HG02870 (cell line): ENCODE measurements around the gene LAPTM4A.

Source experiments
- ATAC-seq: cut with Tn5 transposase; IDR thresholded peaks from one replicate; pipeline ENCODE4 v1.9.1; 2021; ENCODE audit warnings: mild to moderate bottlenecking, moderate library complexity; ENCODE audit not compliant: unreplicated experiment

The LAPTM4A gene

DNA sequence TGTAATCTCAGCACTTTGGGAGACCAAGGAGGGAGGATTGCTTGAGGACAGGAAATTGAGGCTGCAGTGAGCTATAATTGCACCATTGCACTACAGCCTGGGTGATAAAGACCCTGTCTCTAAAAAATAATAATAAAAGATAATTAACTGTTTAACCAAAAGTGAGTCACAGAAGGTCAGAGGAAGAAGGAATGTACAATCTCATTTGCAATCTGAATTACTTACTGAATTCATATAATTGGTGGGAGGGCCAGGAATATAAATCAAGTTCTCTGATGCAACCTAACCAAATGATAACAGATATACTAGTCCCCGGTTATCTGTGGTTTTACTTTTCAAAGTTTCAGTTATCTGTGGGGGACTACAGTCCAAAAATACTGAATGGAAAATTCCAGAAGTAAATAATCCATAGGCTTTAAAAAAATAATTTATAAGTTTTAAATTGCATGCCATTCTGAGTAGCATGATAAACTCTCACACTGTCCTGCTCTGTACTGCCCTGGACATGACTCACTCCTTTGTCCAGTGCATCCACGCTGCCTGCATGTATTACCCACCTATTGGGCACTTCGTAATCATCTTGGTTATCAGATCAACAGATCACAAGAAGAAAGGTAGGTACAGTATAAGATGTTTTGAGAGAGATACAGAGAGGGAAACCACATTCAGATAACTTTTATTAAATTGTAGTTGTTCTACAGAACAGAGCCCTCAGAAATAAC, 26.2 kb downstream of the LAPTM4A start:
- ATAC-seq = no peak

DNA sequence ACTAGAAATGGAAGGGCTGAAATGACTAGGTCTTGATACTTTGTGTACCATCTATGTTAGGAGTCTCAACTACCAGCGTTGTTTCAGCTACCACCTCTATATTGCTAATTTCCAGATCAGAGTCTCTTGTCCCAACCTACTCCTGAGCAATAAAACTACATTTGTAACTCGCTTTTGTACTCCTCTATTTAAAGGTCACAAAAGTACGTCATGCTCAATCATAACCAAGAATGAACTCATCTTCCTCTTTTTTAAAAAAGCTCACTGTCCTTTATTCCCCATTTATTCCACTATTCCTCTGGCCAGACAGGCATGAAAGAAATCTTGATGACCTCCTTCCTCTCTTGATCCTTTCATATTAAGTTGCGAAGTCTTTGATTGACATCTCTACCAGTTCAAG, 27.7 kb downstream of the LAPTM4A start:
- ATAC-seq = no peak

GRCh38 chr2:20021405-20022009, 29.9 kb downstream of the LAPTM4A start:
- no peak for ATAC-seq

DNA sequence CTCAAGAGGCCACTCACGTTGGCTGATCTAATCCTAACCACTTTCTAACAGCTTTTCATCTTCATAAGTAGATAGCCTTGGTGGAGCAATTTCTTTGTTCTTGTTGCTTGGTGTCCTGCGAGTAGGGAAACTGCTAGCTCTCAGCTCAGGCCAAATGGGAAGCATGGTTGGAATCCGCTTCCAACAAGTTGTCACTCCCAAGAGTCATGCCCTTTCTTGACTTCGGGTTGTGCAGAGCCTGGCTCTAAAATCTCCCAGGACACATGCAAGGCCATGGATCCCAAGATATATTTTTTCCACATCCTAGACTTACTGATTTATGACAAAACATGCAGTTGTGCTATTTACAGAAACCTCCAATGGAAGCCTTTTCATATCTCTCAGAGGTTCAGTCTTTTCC, 31.7 kb downstream of the LAPTM4A start:
- no peak for ATAC-seq

- ATAC-seq = no peak
These were observed 32.8 kb downstream of the LAPTM4A start for GRCh38 chr2:20018601-20019152.

- ATAC-seq = no peak
These were observed 35.1 kb downstream of the LAPTM4A start for GRCh38 chr2:20016346-20016745.

DNA sequence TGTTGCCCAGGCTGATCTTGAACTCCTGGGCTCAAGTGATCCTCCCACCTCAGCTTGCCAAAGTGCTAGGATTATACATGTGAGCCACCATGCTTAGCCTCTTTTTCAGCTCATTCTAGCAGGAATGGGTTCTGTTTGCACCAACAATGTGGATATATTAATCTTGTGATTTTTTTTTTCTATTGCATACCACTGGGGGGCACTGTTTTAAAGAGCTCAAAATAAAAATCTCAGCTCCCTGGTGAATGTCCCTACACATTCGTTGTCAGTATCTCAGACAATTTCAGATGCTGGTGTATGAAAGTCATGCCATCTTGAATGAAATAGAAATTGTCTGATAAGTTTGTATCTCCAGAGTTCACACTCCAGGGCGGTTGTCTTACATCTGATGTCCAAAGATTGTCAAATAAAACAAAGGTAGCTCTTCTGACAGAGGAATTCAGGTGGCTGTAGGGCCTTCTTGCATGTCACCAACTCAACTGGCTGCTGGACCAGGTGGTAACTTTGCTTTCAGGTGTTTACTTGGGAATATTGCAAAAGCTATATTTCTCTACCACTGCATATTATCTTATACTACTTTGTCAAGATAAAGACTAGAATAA, 35.8 kb downstream of the LAPTM4A start:
- ATAC-seq = no peak

DNA sequence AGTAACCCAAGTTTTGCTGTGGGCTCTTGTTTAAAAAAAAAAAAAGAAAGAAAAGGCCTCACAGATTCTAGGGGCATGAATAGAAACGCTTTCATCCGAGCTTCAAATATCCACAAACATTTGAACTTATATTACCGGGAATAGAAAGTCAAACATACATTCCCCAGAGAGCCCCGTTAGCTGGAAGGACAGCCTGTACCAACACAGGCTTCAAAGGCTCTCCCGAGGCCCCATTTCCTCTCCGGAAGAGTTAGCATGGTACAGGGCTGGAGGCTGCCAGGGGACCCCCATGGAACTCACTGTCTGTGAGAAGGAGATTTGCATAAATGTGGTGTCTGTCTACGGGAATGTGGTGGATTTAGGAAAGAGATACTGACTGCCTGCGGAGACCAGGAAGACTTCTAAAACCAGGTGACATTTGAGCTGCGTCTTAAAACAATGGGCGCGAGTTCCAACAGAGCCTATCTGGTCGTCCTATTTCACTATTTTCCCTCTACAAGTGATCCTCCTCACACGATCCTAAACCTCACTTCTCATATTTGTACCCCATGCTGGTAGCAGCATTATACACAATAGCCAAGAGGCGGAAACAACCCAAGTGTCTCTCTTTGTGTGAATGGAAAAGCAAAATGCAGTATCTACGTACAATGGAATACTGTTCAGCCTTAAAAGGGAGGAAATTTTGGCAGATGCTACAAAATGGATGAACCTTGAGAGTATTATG, 38.1 kb downstream of the LAPTM4A start:
- no peak for ATAC-seq

DNA sequence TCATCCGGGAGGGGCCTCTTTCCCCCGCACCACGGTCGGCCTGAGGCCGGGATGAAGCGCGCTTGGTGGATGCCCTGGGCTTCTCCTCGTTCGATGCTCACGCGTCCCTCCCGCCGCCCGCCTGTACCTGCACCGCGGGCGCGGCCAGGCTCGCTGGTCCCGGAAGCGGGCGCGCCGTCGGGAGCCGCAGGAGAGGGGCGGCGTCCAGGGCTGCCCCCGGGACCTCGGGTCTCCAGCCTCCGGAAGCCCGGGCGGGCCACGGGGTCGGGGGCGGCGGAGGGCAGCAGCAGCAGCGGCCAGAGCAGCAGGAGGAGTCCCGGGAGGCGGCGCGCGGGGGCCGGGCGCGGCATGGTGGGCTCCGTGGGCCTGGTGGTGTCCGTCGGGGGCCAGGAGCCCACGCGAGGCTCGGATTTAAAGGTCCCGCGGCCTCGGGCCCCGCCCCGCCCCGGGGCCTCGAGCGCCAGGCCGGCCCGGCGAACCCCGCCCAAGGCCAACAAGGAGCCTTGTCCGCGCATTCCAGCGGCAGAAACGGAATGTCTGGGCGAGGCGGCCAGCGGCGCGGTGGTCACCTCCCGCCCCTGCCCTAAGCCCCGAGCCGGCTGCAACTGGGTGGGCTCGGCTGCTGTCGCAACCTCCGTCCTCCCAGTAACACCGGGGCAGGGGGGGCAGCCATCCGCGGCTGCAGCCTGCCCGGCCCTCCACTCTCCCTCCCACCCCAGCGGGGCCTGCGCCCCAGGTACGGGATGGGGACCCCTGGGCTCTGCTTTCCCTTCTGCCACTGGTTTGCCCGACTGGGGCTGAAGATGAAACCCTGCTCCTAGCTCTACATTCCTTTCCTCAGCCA, 38.9 kb downstream of the LAPTM4A start, which contains the start of gene MATN3:
TSS of gene MATN3 (minus strand) at position 387 of the 844 bp plus-strand sequence. CDS start at position 350, 37 bp downstream.
- no peak for ATAC-seq

- no peak for ATAC-seq
These were observed 39.5 kb downstream of the LAPTM4A start for GRCh38 chr2:20012032-20012281.

DNA sequence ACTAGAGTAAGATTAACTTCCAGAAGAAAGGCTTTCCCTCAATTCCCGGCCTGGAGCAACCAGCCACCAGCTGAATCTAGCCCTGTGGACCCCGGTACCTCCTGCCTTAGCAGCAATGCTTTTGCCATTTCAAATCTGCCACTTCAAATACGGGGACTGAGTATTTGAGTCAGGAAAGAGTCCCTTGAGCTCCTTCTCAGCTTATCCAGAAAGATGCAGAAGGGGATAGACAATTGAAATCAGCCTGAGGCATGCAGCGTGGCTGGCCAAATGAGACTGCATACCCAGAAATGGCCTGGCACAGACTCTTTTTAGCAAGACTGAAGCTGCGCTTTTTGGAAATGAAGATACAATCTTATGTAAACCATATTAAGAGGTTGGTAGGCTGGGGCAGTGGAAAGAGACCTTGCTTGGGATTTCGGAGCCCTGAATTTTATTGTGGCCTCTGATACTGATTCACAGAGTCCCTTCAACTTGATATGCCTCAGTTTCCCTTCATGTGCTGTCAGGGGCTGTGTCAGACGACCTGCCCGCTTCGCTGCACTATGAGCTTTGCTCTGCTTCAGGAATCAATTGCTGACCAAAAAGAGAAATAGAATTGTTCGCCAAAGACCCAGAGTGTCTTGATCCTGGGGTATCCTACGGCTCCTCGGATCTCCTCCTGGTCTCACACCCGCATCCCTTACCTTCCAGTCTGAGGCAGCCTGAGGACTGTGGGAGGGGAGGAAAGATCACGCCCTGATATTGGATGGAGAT, 40.0 kb downstream of the LAPTM4A start:
- no peak for ATAC-seq

DNA sequence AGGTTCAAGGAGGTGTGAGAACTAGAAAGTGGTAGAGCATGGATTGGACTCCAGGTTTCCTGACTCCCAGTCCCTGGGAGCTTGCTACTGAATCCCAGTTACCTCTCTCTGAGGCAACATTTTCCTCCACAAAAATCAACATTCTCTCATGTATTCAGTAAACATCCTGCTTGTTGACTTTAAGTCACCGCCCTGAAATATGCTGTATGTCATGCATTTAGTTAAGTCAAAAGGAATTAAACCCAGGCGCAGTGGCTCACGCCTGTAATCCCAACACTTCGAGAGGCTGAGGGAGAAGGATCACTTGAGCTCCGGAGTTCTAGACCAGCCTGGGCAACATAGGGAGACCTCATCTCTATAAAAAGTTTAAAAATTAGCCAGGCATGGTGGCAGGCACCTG, 42.7 kb downstream of the LAPTM4A start:
- no peak for ATAC-seq

- ATAC-seq = no peak
These were observed 45.4 kb downstream of the LAPTM4A start for GRCh38 chr2:20005891-20006470.

DNA sequence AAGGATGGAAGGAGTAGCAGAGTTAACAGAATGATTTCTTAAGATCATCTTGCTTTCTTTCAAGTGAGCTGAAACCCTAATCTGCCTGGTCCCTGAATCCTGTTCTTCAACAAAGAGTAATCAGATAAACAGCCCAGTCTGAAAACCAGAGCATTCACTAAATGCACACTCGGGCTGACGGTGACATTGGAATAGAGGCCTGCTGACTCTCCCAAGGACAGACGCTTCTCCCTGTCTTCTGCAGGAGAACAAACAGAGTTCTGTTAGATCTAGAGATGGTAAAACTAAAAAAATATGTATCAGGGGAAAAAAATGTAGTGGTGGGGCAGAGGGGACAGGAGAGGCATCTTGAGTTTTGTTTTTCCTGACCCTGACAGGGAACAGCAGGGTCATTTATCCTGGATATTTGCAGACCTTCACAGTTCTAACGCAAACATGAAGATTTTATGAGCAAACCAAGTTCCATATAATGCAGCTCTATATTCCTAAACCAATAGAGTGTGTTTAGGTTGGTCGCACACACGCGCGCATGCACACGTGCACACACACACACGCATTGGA, 46.3 kb downstream of the LAPTM4A start:
- ATAC-seq = no peak

DNA sequence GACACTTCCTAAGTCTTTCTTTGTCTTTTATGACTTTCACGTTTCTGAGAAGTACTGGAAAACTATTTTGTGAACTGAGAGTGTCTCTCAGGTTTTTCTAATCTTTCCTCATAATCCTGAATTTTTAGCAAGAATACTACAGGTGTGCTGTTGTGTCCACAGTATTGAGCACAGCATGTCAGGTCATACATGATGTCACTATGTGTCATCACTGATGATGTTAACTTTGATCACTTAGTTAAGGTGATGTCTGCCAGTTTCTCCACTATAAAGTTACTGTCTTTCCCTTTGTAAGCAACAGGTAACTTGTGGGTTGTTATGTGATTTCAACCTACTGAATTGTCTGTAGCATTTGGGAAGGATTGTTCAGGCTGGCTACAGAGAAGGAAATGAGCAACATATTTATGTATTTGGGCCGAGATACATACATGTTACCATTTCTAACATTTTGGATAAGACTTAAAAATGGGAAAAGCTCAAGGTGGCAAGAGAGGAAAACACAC, 50.0 kb downstream of the LAPTM4A start:
- ATAC-seq = no peak

- ATAC-seq = no peak
These were observed 57.7 kb downstream of the LAPTM4A start for GRCh38 chr2:19993731-19994130.

GRCh38 chr2:19991895-19992294, 59.5 kb downstream of the LAPTM4A start:
- no peak for ATAC-seq

DNA sequence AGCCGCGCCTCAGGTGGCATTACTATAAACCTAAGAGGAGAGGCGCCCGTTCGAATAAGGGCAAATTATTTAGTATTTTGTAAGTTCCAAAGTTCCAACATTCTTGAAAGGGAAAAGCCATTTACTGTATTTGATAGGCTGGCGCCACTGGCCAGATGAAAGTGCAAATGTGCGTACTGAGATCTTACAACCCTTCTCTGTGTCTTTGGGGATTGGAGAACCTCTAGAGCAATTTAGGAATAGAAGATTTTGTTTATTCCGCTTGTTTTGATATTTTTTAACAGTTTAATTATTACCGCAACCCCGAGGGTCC, 61.1 kb downstream of the LAPTM4A start:
- no peak for ATAC-seq
